Chondrocyte (in vitro differentiated cells): ENCODE data around the gene C6orf47. TPM values are rescaled to one million over a fixed set of nuclear protein-coding genes. Genes with fewer than 3 reads are reported as not detected.
A peak's percentile ranks its signal among the peaks of the same experiment; 100 is the strongest.

Source experiments
- DNase-seq: peaks from one replicate; pipeline ENCODE4 v3.0.0; 2021; ENCODE audit warnings: mixed read lengths, low spot score
- H3K27ac Mint-ChIP-seq: one replicate; pipeline ENCODE4 v1.8.0; 2021; ENCODE audit warnings: mild to moderate bottlenecking, moderate library complexity, mixed read lengths; ENCODE audit not compliant: unreplicated experiment
- H3K27me3 Mint-ChIP-seq: 2 replicates; pipeline ENCODE4 v1.8.0; 2021; ENCODE audit warnings: low read depth, mixed read lengths
- H3K36me3 Mint-ChIP-seq: 2 replicates; pipeline ENCODE4 v1.8.0; 2021; ENCODE audit warnings: low read depth, mixed read lengths
- H3K4me1 Mint-ChIP-seq: 2 replicates; pipeline ENCODE4 v1.8.0; 2021; ENCODE audit warnings: low read depth, mild to moderate bottlenecking, mixed read lengths
- H3K4me3 Mint-ChIP-seq: one replicate; pipeline ENCODE4 v1.8.0; 2021; ENCODE audit warnings: mild to moderate bottlenecking, moderate library complexity, mixed read lengths; ENCODE audit not compliant: unreplicated experiment
- H3K9me3 Mint-ChIP-seq: 2 replicates; pipeline ENCODE4 v1.8.0; 2021; ENCODE audit warnings: low read depth, mixed read lengths
- CTCF ChIP-seq: fragments of 200-600 bp; sonication (generic); IDR thresholded peaks from 2 replicates; pipeline ENCODE4 v1.5.0; 2021; ENCODE audit warnings: antibody characterized with exemption, mild to moderate bottlenecking, moderate library complexity
- total RNA-seq: library from RNA; stranded (reverse); gene quantifications from 3 replicates; pipeline ENCODE4 v1.2.1, GENCODE V29; 2021

Gene C6orf47
- total RNA-seq, 1 donor from 2014 or later: 19.1 TPM

GRCh38 chr6:31662124-31662723, 1.6 kb upstream of the C6orf47 start:
- H3K9me3 Mint-ChIP-seq: no peaks in the 10 kb centered on the region
- no peak for TF ChIP-seq CTCF
- peaks cover 2% of the 10 kb centered on the region for H3K36me3 Mint-ChIP-seq
- no peak for DNase-seq
- no peak overlapping the region for H3K4me3 Mint-ChIP-seq
- H3K27me3 Mint-ChIP-seq: no peaks in the 10 kb centered on the region
- H3K27ac Mint-ChIP-seq: peak overlapping the region; percentile 12
- peaks cover 72% of the 10 kb centered on the region for H3K4me1 Mint-ChIP-seq

- no peaks in the 10 kb centered on the region for H3K9me3 Mint-ChIP-seq
- peak overlapping the region; percentile 82 for H3K27ac Mint-ChIP-seq
- no peak for TF ChIP-seq CTCF
- peaks cover 67% of the 10 kb centered on the region for H3K4me1 Mint-ChIP-seq
- no peak for DNase-seq
- peaks cover 2% of the 10 kb centered on the region for H3K36me3 Mint-ChIP-seq
- H3K27me3 Mint-ChIP-seq: no peaks in the 10 kb centered on the region
- peak overlapping the region; percentile 83 for H3K4me3 Mint-ChIP-seq
Observed at GRCh38 chr6:31661262-31662123, 915 bp upstream of the C6orf47 start.

DNA sequence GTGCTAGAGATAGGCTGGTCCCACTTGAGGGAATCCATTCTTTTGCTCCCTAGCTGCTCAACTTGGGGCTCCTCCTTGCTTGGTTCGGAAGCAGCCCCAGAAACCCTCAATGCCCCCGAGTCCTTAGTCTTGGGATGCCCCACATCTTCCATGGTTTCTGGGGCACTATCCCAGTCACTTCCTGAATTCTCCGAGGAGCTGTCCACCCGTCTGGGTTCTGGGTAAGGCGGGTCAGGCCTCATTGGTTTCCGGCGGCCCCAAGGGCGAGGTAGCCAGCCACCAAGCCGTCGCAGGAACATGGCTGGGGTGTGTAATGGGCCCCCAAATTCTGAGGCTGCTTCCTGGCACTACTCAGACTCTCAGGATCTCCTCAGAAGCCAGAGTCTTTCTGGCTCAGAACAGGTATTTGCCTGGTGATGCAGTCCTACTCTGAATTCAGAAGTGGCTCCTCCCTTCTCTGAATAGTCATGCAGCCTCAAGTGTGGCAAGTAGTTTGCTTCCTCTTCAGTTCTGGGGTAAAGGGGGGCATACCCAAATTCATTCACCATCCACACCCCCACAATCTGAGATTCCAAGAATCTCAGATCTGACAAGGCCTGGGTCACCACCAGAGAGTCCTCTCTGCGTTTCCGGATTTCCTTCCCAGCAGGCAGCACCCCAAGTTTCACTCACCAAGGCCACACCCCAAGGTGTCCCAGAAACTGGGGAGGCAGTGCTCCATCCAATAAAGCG, 763 bp downstream of the C6orf47 start:
- peak overlapping the region; percentile 79 for H3K27ac Mint-ChIP-seq
- no peak for TF ChIP-seq CTCF
- H3K36me3 Mint-ChIP-seq: peaks cover 2% of the 10 kb centered on the region
- no peaks in the 10 kb centered on the region for H3K27me3 Mint-ChIP-seq
- DNase-seq: no peak
- H3K4me1 Mint-ChIP-seq: peaks cover 62% of the 10 kb centered on the region
- H3K4me3 Mint-ChIP-seq: peak overlapping the region; percentile 83
- H3K9me3 Mint-ChIP-seq: no peaks in the 10 kb centered on the region

DNA sequence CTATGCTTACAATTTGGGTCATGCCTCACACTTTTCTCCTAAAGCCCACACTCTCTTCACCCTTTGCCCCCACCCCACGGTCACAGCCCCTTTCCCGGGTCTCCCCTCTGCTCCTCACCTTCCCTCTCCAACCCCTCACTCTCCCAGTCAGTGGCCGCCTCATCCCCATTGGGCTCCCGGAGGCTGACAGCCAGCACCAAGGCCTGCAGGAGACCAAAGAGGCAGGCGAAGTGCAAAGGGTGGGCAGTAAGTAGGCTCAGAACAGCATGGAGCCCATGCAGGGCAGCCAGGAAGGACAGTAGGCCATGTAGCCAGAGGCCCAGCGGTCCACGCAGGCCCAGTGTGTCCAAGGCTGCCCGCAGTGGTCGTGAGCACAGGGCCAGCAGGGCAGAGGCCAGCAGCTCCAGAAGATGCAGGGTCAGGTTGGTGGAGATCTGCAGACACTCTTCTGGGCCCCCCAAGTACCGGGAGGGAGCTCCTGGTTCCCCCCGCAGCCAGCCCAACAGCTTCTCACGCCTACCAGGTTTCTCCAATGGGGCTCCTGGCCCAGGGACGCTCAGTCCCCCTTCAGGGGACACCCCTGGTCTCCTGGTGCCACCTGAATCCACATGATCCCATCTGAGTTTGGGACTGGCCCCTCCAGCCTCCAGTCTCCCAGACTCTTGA, 1.5 kb downstream of the C6orf47 start:
- no peak for TF ChIP-seq CTCF
- H3K36me3 Mint-ChIP-seq: peaks cover 2% of the 10 kb centered on the region

More for the DNA sequence above, 1.5 kb downstream of the C6orf47 start:
- H3K27me3 Mint-ChIP-seq: no peaks in the 10 kb centered on the region
- H3K27ac Mint-ChIP-seq: peak overlapping the region; percentile 79
- peaks cover 55% of the 10 kb centered on the region for H3K4me1 Mint-ChIP-seq
- H3K9me3 Mint-ChIP-seq: no peaks in the 10 kb centered on the region
- no peak for DNase-seq
- peak overlapping the region; percentile 83 for H3K4me3 Mint-ChIP-seq
